H1 (cell line): ENCODE results near the gene WWC2. TPM values are rescaled to one million over a fixed set of nuclear protein-coding genes. Genes with fewer than 3 reads are reported as not detected.

Experiments
- SP2 ChIP-seq: IDR thresholded peaks from 2 replicates; pipeline ENCODE4 v1.6.1; 2012; ENCODE audit warnings: mild to moderate bottlenecking, low read length, inconsistent platforms
- TCF12 ChIP-seq: IDR thresholded peaks from 2 replicates; pipeline ENCODE4 v1.6.1; 2011; ENCODE audit warnings: low read depth, mild to moderate bottlenecking, low read length
- polyA plus RNA-seq, 7 experiments: library from polyadenylated mRNA; depleted of rRNA in 3 of 7; stranded (reverse) in 5 of 7; unstranded in 2 of 7; fragments of >200 nt in 5 of 7; fragments of 200-250 nt in 2 of 7; gene quantifications; 1 replicate in 5 of 7; 2 replicates in 1 of 7; 4 replicates in 1 of 7; pipeline versions ENCODE4 v1.2.1 to v1.2.3, GENCODE V29; 2011 to 2013; ENCODE audit warnings: missing spikeins in 2 of 7, mixed read lengths in 2 of 7
- total RNA-seq: library from RNA; stranded (reverse); fragmentation: NEBNext Ultra II Directional; extraction: Animal tissue kit (Norgen Biotek cat#: 25700); gene quantifications from 2 replicates; pipeline ENCODE4 v1.2.1, GENCODE V29; 2021

The WWC2 gene
- total and polyA plus RNA-seq, 2 of the 8 experiments (the other 6 are each of a cell fraction or from before 2014, with no cell fraction given): 17.6 to 135 TPM

DNA sequence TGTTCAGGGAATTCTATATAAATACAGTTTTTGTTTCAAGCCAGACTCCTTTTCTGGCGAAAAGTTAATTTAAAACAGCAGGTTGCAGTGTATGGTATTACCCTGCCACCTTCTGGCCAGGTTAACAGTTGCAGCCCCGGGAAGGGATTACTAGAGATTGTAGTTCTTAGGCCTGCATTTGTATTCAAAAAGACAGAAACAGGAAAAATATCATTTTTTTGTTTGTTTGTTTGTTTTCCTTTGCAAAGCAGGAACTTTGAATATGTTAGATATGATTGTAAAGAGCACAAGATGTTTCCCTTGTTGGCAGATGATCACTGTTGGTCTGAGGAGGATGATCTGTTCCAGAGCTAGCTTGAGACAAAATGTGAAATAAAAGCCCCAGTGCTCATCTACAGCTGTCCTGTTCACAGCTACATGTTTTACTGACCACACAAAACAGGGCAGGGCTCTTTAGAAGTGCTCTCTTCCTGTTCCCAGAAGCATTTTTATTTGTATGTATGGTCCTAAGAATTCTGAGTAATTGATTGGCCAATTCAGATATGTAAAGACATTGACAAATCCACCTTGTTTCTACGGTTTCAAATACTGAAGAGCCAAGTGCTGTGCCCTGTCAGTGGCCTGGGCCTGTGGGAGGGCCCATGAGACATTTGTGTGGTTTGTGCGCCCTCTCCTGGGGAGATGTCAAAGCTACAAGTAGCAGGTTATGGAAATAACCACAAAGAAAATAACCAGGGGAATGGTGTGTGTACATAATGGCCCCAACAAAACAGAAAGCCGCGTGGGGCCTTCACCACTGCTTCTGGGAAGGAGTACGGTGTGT, 163.1 kb downstream of the WWC2 start (continued):
- TF ChIP-seq TCF12 (no peak), SP2 (no peak)
